ENCODE measurements around the gene ADAM15.
A peak's percentile ranks its signal among the peaks of the same experiment; 100 is the strongest.

The ADAM15 gene

GRCh38 chr1:155032886-155033285 is 18.2 kb upstream of the ADAM15 start:
- no peak for DNase-seq

- DNase-seq: no peak
Measured at GRCh38 chr1:155033524-155033923, 17.6 kb upstream of the ADAM15 start, which contains the start of the genes DCST1 and DCST2. Gene DCST1, plus strand, starts transcription at chr1:155033824. Its CDS starts 213 bp downstream, at chr1:155034037. Gene DCST2, minus strand, starts transcription at chr1:155033781. Its CDS starts 80 bp downstream, at chr1:155033701.

- DNase-seq: no peak
Measured at GRCh38 chr1:155034318-155035208, 16.6 kb upstream of the ADAM15 start.

- DNase-seq: no peak
Measured at GRCh38 chr1:155035936-155036335, 15.2 kb upstream of the ADAM15 start.

- no peak for DNase-seq
Measured at GRCh38 chr1:155037043-155037442, 14.1 kb upstream of the ADAM15 start.

- DNase-seq: no peak
Measured at GRCh38 chr1:155037851-155038441, 13.2 kb upstream of the ADAM15 start.

GRCh38 chr1:155038602-155039307 is 12.4 kb upstream of the ADAM15 start:
- no peak for DNase-seq

GRCh38 chr1:155039308-155039669 is 11.8 kb upstream of the ADAM15 start:
- DNase-seq: no peak

GRCh38 chr1:155040358-155041093 is 10.6 kb upstream of the ADAM15 start:
- DNase-seq: no peak

GRCh38 chr1:155042789-155043188 is 8.3 kb upstream of the ADAM15 start:
- DNase-seq: no peak

GRCh38 chr1:155043301-155043702 is 7.8 kb upstream of the ADAM15 start:
- no peak for DNase-seq

GRCh38 chr1:155043793-155044192 is 7.3 kb upstream of the ADAM15 start:
- DNase-seq: no peak

GRCh38 chr1:155044365-155044764 is 6.8 kb upstream of the ADAM15 start:
- no peak for DNase-seq

- DNase-seq: peak; percentile 95
Measured at GRCh38 chr1:155044812-155045657, 6.1 kb upstream of the ADAM15 start.

- no peak for DNase-seq
Measured at GRCh38 chr1:155048449-155049334, 2.4 kb upstream of the ADAM15 start.

GRCh38 chr1:155049651-155050559 is 1.2 kb upstream of the ADAM15 start:
- DNase-seq: peak; percentile 58

GRCh38 chr1:155051342-155051776 is 243 bp downstream of the ADAM15 start:
- DNase-seq: no peak

GRCh38 chr1:155051777-155052398 is 772 bp downstream of the ADAM15 start:
- peak; percentile 67 for DNase-seq

All from DMS53 (cell line).